K562 (cell line): ENCODE measurements around the gene ANKRD11. TPM values are rescaled to one million over a fixed set of nuclear protein-coding genes. Genes with fewer than 3 reads are reported as not detected.

ENCODE experiments used
- ATAC-seq: fragments of 200-7000 bp; cut with Tn5 transposase; 3 replicates; pipeline ENCODE4 v1.9.1; 2020; ENCODE audit warnings: moderate library complexity
- BruUV-seq: library from RNA; stranded (reverse); fragments of 400-500 nt; replicated peaks from 2 replicates; lab custom pipeline; 2021; lab: Mats Ljungman, UMichigan
- CTCF ChIA-PET: fragments of 300-600 bp; formaldehyde crosslinking; extraction: SDS; loops from one replicate; lab custom pipeline; 2021; ENCODE audit warnings: low intra/inter-chr PET ratio; lab: Yijun Ruan, JAX
- POLR2A ChIA-PET: fragments of 300-600, 350-650 bp; sonication (Branson Sonifier 250); formaldehyde crosslinking; extraction: SDS; loops from one replicate; lab custom pipeline; 2021; ENCODE audit warnings: antibody characterized with exemption, inconsistent platforms; lab: Yijun Ruan, JAX
- DNase-seq, 4 experiments: peaks; one replicate each; pipeline versions ENCODE4 v3.0.0 to v3.0.0-alpha.2; 2011 to 2018; ENCODE audit warnings: low spot score in 3 of 4, mixed read lengths in 3 of 4; ENCODE audit errors: extremely low read depth in 1 of 4
- FAIRE-seq: peaks from 2 replicates; lab custom pipeline; 2011; peaks lifted over from hg19 to GRCh38; lab: Jason Lieb, UNC
- H2AFZ ChIP-seq: 2 replicates; pipeline ENCODE4 v1.6.0; 2011; ENCODE audit warnings: low read depth, low read length, control low read depth, inconsistent platforms
- H3K27ac ChIP-seq: fragments of 200-600 bp; 3 replicates; pipeline ENCODE4 v1.8.0; 2011; ENCODE audit warnings: low read depth, mild to moderate bottlenecking, control low read depth, inconsistent platforms, low read length, moderate library complexity, mixed read lengths; ENCODE audit errors: extremely low read depth
- H3K27me3 ChIP-seq, 2 experiments: fragments of 300-600 bp in 1 of 2; 2 replicates in 1 of 2; 3 replicates in 1 of 2; pipeline versions ENCODE4 v1.6.0 to v1.8.0; 2011; ENCODE audit warnings: inconsistent platforms in 2 of 2, low read length in 2 of 2, mild to moderate bottlenecking in 1 of 2, mixed read lengths in 1 of 2, moderate library complexity in 1 of 2; ENCODE audit not compliant: control insufficient read depth in 2 of 2, insufficient read depth in 2 of 2
- H3K36me3 ChIP-seq: fragments of 300-600 bp; 3 replicates; pipeline ENCODE4 v1.8.0; 2011; ENCODE audit warnings: mild to moderate bottlenecking, low read length, inconsistent platforms; ENCODE audit not compliant: control insufficient read depth, insufficient read depth
- H3K4me1 ChIP-seq, 2 experiments: fragments of 200-600 bp in 1 of 2; replicated peaks in 1 of 2; 2 replicates in 1 of 2; 3 replicates in 1 of 2; pipeline versions ENCODE4 v1.5.1 to v1.8.0; 2011; ENCODE audit warnings: inconsistent platforms in 2 of 2, low read length in 2 of 2, mild to moderate bottlenecking in 1 of 2, mixed read lengths in 1 of 2, moderate library complexity in 1 of 2; ENCODE audit not compliant: control insufficient read depth in 2 of 2, insufficient read depth in 2 of 2
- H3K4me2 ChIP-seq: 2 replicates; pipeline ENCODE4 v1.6.1; 2011; ENCODE audit warnings: low read length, control low read depth, inconsistent platforms, mixed read lengths; ENCODE audit not compliant: insufficient read depth
- H3K4me3 ChIP-seq: fragments of 200-600 bp; sonication (generic), shearing (Covaris generic); 2 replicates; pipeline ENCODE4 v1.5.1; 2016; ENCODE audit warnings: control low read depth, inconsistent platforms
- H3K79me2 ChIP-seq: fragments of 200-600 bp; 3 replicates; pipeline ENCODE4 v1.8.0; 2011; ENCODE audit warnings: low read length, inconsistent platforms; ENCODE audit not compliant: control insufficient read depth, insufficient read depth
- H3K9ac ChIP-seq, 2 experiments: 2 replicates each; pipeline versions ENCODE4 v1.6.0 to v1.6.1; 2011; ENCODE audit warnings: low read depth in 2 of 2, low read length in 2 of 2, control low read depth in 1 of 2, inconsistent platforms in 1 of 2, mild to moderate bottlenecking in 1 of 2, mixed read lengths in 1 of 2; ENCODE audit not compliant: insufficient read depth in 1 of 2
- H3K9me1 ChIP-seq: one replicate; pipeline ENCODE4 v1.6.0; 2011; ENCODE audit warnings: inconsistent platforms, mild to moderate bottlenecking, low read length, moderate library complexity; ENCODE audit not compliant: control insufficient read depth, insufficient read depth
- H3K9me3 ChIP-seq: replicated peaks from 2 replicates; pipeline ENCODE4 v1.5.1; 2011; ENCODE audit warnings: low read depth, low read length, inconsistent platforms; ENCODE audit not compliant: control insufficient read depth, insufficient read depth
- H4K20me1 ChIP-seq: replicated peaks from 2 replicates; pipeline ENCODE4 v1.6.1; 2011; ENCODE audit warnings: low read length, inconsistent platforms, mixed read lengths; ENCODE audit not compliant: control insufficient read depth, insufficient read depth
- ATF2 ChIP-seq: sonication (generic); formaldehyde crosslinking; IDR thresholded peaks from 2 replicates; pipeline ENCODE4 v1.8.1; 2022; ENCODE audit warnings: missing genetic modification reagents
- ELF1 ChIP-seq: fragments of 200-800 bp; sonication (Bioruptor generic); IDR thresholded peaks from 2 replicates; pipeline ENCODE4 v1.6.1; 2016; ENCODE audit warnings: missing genetic modification characterization, missing compliant biosample characterization
- EWSR1 ChIP-seq: fragments of 450-650 bp; IDR thresholded peaks from 2 replicates; pipeline ENCODE4 v1.6.1; 2018; ENCODE audit warnings: borderline replicate concordance, mild to moderate bottlenecking, low read depth, moderate library complexity; ENCODE audit not compliant: partially characterized antibody
- FOXK2 ChIP-seq, 2 experiments: fragments of 450-650 bp; IDR thresholded peaks in 1 of 2; conservative IDR thresholded peaks in 1 of 2; 2 replicates each; pipeline ENCODE4 v1.6.1; 2016; ENCODE audit warnings: low read depth in 2 of 2, mild to moderate bottlenecking in 1 of 2
- GABPB1 ChIP-seq: sonication (generic); formaldehyde crosslinking; IDR thresholded peaks from 2 replicates; pipeline ENCODE4 v1.8.0; 2022; ENCODE audit warnings: mild to moderate bottlenecking, missing genetic modification reagents
- OTX1 ChIP-seq: fragments of 450-650 bp; formaldehyde crosslinking; IDR thresholded peaks from 2 replicates; pipeline ENCODE4 v1.4.0; 2022; ENCODE audit warnings: mild to moderate bottlenecking
- STAG1 ChIP-seq: sonication (generic); formaldehyde crosslinking; IDR thresholded peaks from 2 replicates; pipeline ENCODE4 v1.5.0; 2020; ENCODE audit warnings: missing genetic modification reagents, borderline replicate concordance
- ZNF280B ChIP-seq: fragments of 250-450 bp; sonication (Bioruptor Pico); IDR thresholded peaks from 2 replicates; pipeline ENCODE4 v1.5.1; 2021; ENCODE audit warnings: mild to moderate bottlenecking
- ZNF318 ChIP-seq, 2 experiments: fragments of 450-650 bp; IDR thresholded peaks; 2 replicates each; pipeline ENCODE4 v1.6.1; 2016; ENCODE audit warnings: mild to moderate bottlenecking in 2 of 2, borderline replicate concordance in 1 of 2, low read depth in 1 of 2, moderate library complexity in 1 of 2
- ZNF384 ChIP-seq: IDR thresholded peaks from 2 replicates; pipeline ENCODE4 v1.6.1; 2012; ENCODE audit warnings: low read depth, low read length, improper control_type of control experiment
- WGBS: fragments of 100-300 bp; shearing (Covaris generic); methylation state at CpG from one replicate; pipeline ENCODE4 v1.1.6; 2016; ENCODE audit warnings: low coverage, mixed read lengths; ENCODE audit not compliant: insufficient coverage; ENCODE audit errors: missing lambda C conversion rate; 5-methylcytosine and 5-hydroxymethylcytosine counted together
- in situ Hi-C: fragments of 300-500 bp; cut with MboI; formaldehyde crosslinking; loops from 4 replicates; pipeline ENCODE4 v1.15.0; 2018; ENCODE audit warnings: inconsistent platforms, mixed read lengths
- intact Hi-C: fragments of 100-400 bp; cut with micrococcal nuclease; formaldehyde crosslinking; loops from 2 replicates; pipeline ENCODE4 v1.14.2; 2022
- polyA plus RNA-seq, 8 experiments: library from polyadenylated mRNA; depleted of rRNA in 4 of 8; stranded (reverse) in 5 of 8; unstranded in 3 of 8; fragments of >200 nt; fragmentation: Nextera tagmentation in 2 of 8; fragmentation: Illumina TruSeq in 1 of 8; extraction: Ambion mirVana in 2 of 8; extraction: Trizol in 1 of 8; gene quantifications; 2 replicates each; pipeline versions ENCODE4 v1.2.1 to v1.2.3, GENCODE V29; 2011 to 2014; ENCODE audit warnings: inconsistent platforms in 1 of 8, missing spikeins in 1 of 8
- total RNA-seq, 7 experiments: library from RNA; depleted of rRNA in 6 of 7; stranded (reverse); fragments of >200 nt in 6 of 7; fragmentation: Illumina TruSeq in 2 of 7; extraction: Trizol in 2 of 7; gene quantifications; 2 replicates each; pipeline versions ENCODE4 v1.2.1 to v1.2.3, GENCODE V29; 2011 to 2021; ENCODE audit warnings: low replicate concordance in 1 of 7

Gene ANKRD11
- total and polyA plus RNA-seq, 9 of the 15 experiments (the other 6 are each of a cell fraction or from before 2014, with no cell fraction given), result 4.7 to 126 (median 31.7) TPM

GRCh38 chr16:89437251-89437987 lies 52.9 kb downstream of the ANKRD11 start:
- Histone ChIP-seq H3K79me2 (peaks cover 99% of the 10 kb centered on the region), H3K36me3 (peaks cover 67% of the 10 kb centered on the region), H3K9me3 (no peaks in the 10 kb centered on the region), H3K9me1 (peaks cover 5% of the 10 kb centered on the region), H3K4me3 (no peak overlapping the region), H3K27ac (no peak overlapping the region), H3K27me3 (no peaks in the 10 kb centered on the region), H3K9ac (0 out of 4 replicates have a peak overlapping the region, but pooled peaks of 1 of the 2 experiments have one; percentile 50), H3K4me1 (peaks cover 8 to 30% of the 10 kb centered on the region in 2 experiments; a peak in 4 of 5 replicates), H2AFZ (no peak overlapping the region), H4K20me1 (peaks cover 45% of the 10 kb centered on the region), H3K4me2 (no peak overlapping the region)
- no peak for FAIRE-seq
- no peak for TF ChIP-seq ATF2
- no peak for TF ChIP-seq ZNF318 (IDR thresholded peaks at IDR 0.05; ENCODE audit: borderline replicate concordance in 1 of 2, low read depth in 1 of 2)
- no peak for TF ChIP-seq ZNF280B (CRISPR knock-in tag)
- no peak for TF ChIP-seq STAG1 (CRISPR knock-in tag)
- no peak for TF ChIP-seq OTX1 (CRISPR knock-in tag)
- TF ChIP-seq GABPB1 (CRISPR knock-in tag), result no peak
- no peak for TF ChIP-seq EWSR1
- no peak for TF ChIP-seq ELF1 (tag)
- TF ChIP-seq FOXK2 (conservative IDR thresholded peaks at IDR 0.05 in 1 of 2, IDR thresholded peaks at IDR 0.05 in 1 of 2; ENCODE audit: low read depth in 2 of 2), result no peak
- no peak for TF ChIP-seq ZNF384
- ATAC-seq, result no peak
- BruUV-seq, result no TSS peak
- ChIA-PET POLR2A (no interaction called here), CTCF (no interaction called here)
- in situ Hi-C loops (no loop called here), intact Hi-C loops (no loop called here)
- 97% methylated on average over 8 of the region's 8 CpGs for WGBS
- DNase-seq, result no peak
